OCI-LY7 (cell line): ENCODE results near the gene RAB27A. TPM values are rescaled to one million over a fixed set of nuclear protein-coding genes. Genes with fewer than 3 reads are reported as not detected.

ENCODE experiments used
- BruUV-seq: library from RNA; stranded (reverse); fragments of 400-500 nt; replicated peaks from 2 replicates; lab custom pipeline; 2021; lab: Mats Ljungman, UMichigan
- CTCF ChIA-PET: fragments of 300-600 bp; sonication (Branson Sonifier 250); formaldehyde crosslinking; loops from one replicate; lab custom pipeline; 2022; ENCODE audit warnings: antibody characterized with exemption; ENCODE audit not compliant: unreplicated experiment; lab: Charles Lee
- POLR2A ChIA-PET: fragments of 300-600 bp; sonication (Branson Sonifier 250); formaldehyde crosslinking; loops from one replicate; lab custom pipeline; 2022; ENCODE audit warnings: antibody characterized with exemption; lab: Charles Lee
- DNase-seq: peaks from one replicate; pipeline ENCODE4 v3.0.0-alpha.2; 2015; ENCODE audit warnings: low spot score
- H2AFZ ChIP-seq: fragments of 200-600 bp; sonication (generic), shearing (Covaris generic); 2 replicates; pipeline ENCODE4 v1.6.1; 2014; ENCODE audit warnings: mild to moderate bottlenecking, antibody characterized with exemption, low read length, moderate library complexity
- H3K27ac ChIP-seq: fragments of 200-600 bp; sonication (generic); 2 replicates; pipeline ENCODE4 v1.5.1; 2014; ENCODE audit warnings: mixed run types, low read depth, mild to moderate bottlenecking, moderate library complexity, low read length, inconsistent platforms; ENCODE audit not compliant: poor library complexity, severe bottlenecking
- H3K36me3 ChIP-seq: fragments of 200-600 bp; sonication (generic); 2 replicates; pipeline ENCODE4 v1.6.1; 2014; ENCODE audit warnings: mild to moderate bottlenecking, antibody characterized with exemption, low read length, moderate library complexity, mixed read lengths; ENCODE audit not compliant: insufficient read depth
- H3K4me1 ChIP-seq: fragments of 200-600 bp; sonication (generic); 2 replicates; pipeline ENCODE4 v1.5.1; 2014; ENCODE audit warnings: mild to moderate bottlenecking, low read length; ENCODE audit not compliant: insufficient read depth, poor library complexity, severe bottlenecking
- H3K4me2 ChIP-seq: fragments of 200-600 bp; sonication (generic); 2 replicates; pipeline ENCODE4 v1.6.1; 2014; ENCODE audit warnings: mild to moderate bottlenecking, low read length
- H3K4me3 ChIP-seq: fragments of 200-600 bp; sonication (generic); 2 replicates; pipeline ENCODE4 v1.5.1; 2014; ENCODE audit warnings: mild to moderate bottlenecking, low read depth, low read length; ENCODE audit not compliant: poor library complexity, severe bottlenecking
- H3K79me2 ChIP-seq: fragments of 200-600 bp; sonication (generic); 2 replicates; pipeline ENCODE4 v1.6.1; 2016; ENCODE audit warnings: low read depth, mild to moderate bottlenecking, low read length, moderate library complexity, mixed read lengths; ENCODE audit not compliant: insufficient read depth
- H3K9me2 ChIP-seq: fragments of 200-600 bp; sonication (generic); 2 replicates; pipeline ENCODE4 v1.6.1; 2016; ENCODE audit warnings: mild to moderate bottlenecking, low read length, mixed read lengths; ENCODE audit not compliant: insufficient read depth
- H3K9me3 ChIP-seq: fragments of 200-600 bp; sonication (generic); 2 replicates; pipeline ENCODE4 v1.6.1; 2014; ENCODE audit warnings: mild to moderate bottlenecking, mixed run types, low read length, mixed read lengths
- H4K20me1 ChIP-seq: fragments of 200-600 bp; sonication (generic); 2 replicates; pipeline ENCODE4 v1.6.1; 2014; ENCODE audit warnings: mild to moderate bottlenecking, antibody characterized with exemption, low read length, moderate library complexity, mixed read lengths; ENCODE audit not compliant: insufficient read depth
- CTCF ChIP-seq: fragments of 200-600 bp; sonication (generic); conservative IDR thresholded peaks from 2 replicates; pipeline ENCODE4 v1.5.1; 2014; ENCODE audit warnings: mild to moderate bottlenecking, antibody characterized with exemption, low read length, moderate library complexity, mixed read lengths
- EZH2phosphoT487 ChIP-seq: fragments of 200-600 bp; sonication (generic); IDR thresholded peaks from 2 replicates; pipeline ENCODE4 v1.6.1; 2018; ENCODE audit warnings: low read depth, borderline replicate concordance, mild to moderate bottlenecking, mixed run types, antibody characterized with exemption, low read length, moderate library complexity, mixed read lengths
- intact Hi-C: fragments of 100-400 bp; cut with micrococcal nuclease; formaldehyde crosslinking; loops from one replicate; pipeline ENCODE4 v1.10.0; 2022; ENCODE audit not compliant: unreplicated experiment
- total RNA-seq, 2 experiments: library from RNA; depleted of rRNA in 1 of 2; stranded (reverse); fragments of >200 nt in 1 of 2; shearing (Covaris generic) in 1 of 2; gene quantifications; 2 replicates each; pipeline ENCODE4 v1.2.3, GENCODE V29; 2014 to 2022

Gene RAB27A
- total RNA-seq, 2 experiments from 2014 or later: 4.5 to 22.4 TPM

GRCh38 chr15:55238877-55239276 is 50.7 kb downstream of the RAB27A start:
- CTCF ChIA-PET: no interaction called here
- no peaks in the 10 kb centered on the region for H3K4me1 ChIP-seq
- H3K36me3 ChIP-seq: no peaks in the 10 kb centered on the region
- no peak overlapping the region for H3K4me3 ChIP-seq
- TF ChIP-seq CTCF (no peak), EZH2phosphoT487 (no peak)
- H3K79me2 ChIP-seq: no peaks in the 10 kb centered on the region
- H3K9me3 ChIP-seq: no peaks in the 10 kb centered on the region
- no peak overlapping the region for H2AFZ ChIP-seq
- no TSS peak for BruUV-seq
- no peaks in the 10 kb centered on the region for H4K20me1 ChIP-seq
- no peak overlapping the region for H3K27ac ChIP-seq
- DNase-seq: no peak
- intact Hi-C loops: no loop called here
- H3K4me2 ChIP-seq: no peak overlapping the region
- no peaks in the 10 kb centered on the region for H3K9me2 ChIP-seq
- POLR2A ChIA-PET: no interaction called here

- POLR2A ChIA-PET: interaction anchor here (0.9 kb wide), 1 partner anchor 10 kb away, joined by 3 read pairs; no protein-coding TSS in a partner anchor
- no peaks in the 10 kb centered on the region for H3K79me2 ChIP-seq
- no peak for DNase-seq
- H3K4me2 ChIP-seq: no peak overlapping the region
- H2AFZ ChIP-seq: no peak overlapping the region
- H4K20me1 ChIP-seq: no peaks in the 10 kb centered on the region
- no TSS peak for BruUV-seq
- intact Hi-C loops: no loop called here
- no peaks in the 10 kb centered on the region for H3K9me2 ChIP-seq
- TF ChIP-seq CTCF (no peak), EZH2phosphoT487 (no peak)
- no peak overlapping the region for H3K4me3 ChIP-seq
- no peaks in the 10 kb centered on the region for H3K9me3 ChIP-seq
- H3K36me3 ChIP-seq: no peaks in the 10 kb centered on the region
- CTCF ChIA-PET: no interaction called here
- no peak overlapping the region for H3K27ac ChIP-seq
- no peaks in the 10 kb centered on the region for H3K4me1 ChIP-seq
Observed at GRCh38 chr15:55237219-55238130, 52.1 kb downstream of the RAB27A start.

- intact Hi-C loops: no loop called here
- no peaks in the 10 kb centered on the region for H3K4me1 ChIP-seq
- H3K36me3 ChIP-seq: no peaks in the 10 kb centered on the region
- no peak overlapping the region for H2AFZ ChIP-seq
- H3K27ac ChIP-seq: no peak overlapping the region
- no TSS peak for BruUV-seq
- H3K4me3 ChIP-seq: no peak overlapping the region
- no peaks in the 10 kb centered on the region for H4K20me1 ChIP-seq
- no peaks in the 10 kb centered on the region for H3K9me3 ChIP-seq
- no peak for DNase-seq
- CTCF ChIA-PET: no interaction called here
- H3K9me2 ChIP-seq: no peaks in the 10 kb centered on the region
- no peaks in the 10 kb centered on the region for H3K79me2 ChIP-seq
- no peak for TF ChIP-seq EZH2phosphoT487
- TF ChIP-seq CTCF: no peak
- H3K4me2 ChIP-seq: no peak overlapping the region
- POLR2A ChIA-PET: no interaction called here
Observed at GRCh38 chr15:55235546-55236036, 54.0 kb downstream of the RAB27A start.
